Activated T-cell treated with anti-CD3 and anti-CD28 coated beads, Interleukin-2, amount 50 U/mL, for 4 hours (primary cell): ENCODE results near the gene ADAMTS2. TPM values are rescaled to one million over a fixed set of nuclear protein-coding genes. Genes with fewer than 3 reads are reported as not detected.

Experiments
- ATAC-seq, 2 donors: fragments of 200-7000 bp; cut with Tn5 transposase; one replicate each; pipeline ENCODE4 v1.10.0; 2021
- DNase-seq: peaks from one replicate; pipeline ENCODE4 v3.0.0-alpha.2; 2020
- H3K27me3 Mint-ChIP-seq: one replicate; pipeline ENCODE4 v1.8.0; 2021; ENCODE audit warnings: low read depth, mixed read lengths
- H3K36me3 Mint-ChIP-seq: one replicate; pipeline ENCODE4 v1.8.0; 2022; ENCODE audit warnings: mixed read lengths; ENCODE audit not compliant: insufficient read depth
- H3K4me1 Mint-ChIP-seq: one replicate; pipeline ENCODE4 v1.8.0; 2021; ENCODE audit warnings: low read depth, mixed read lengths
- H3K4me3 Mint-ChIP-seq: one replicate; pipeline ENCODE4 v1.8.0; 2021; ENCODE audit warnings: mild to moderate bottlenecking, moderate library complexity, mixed read lengths
- H3K9me3 Mint-ChIP-seq: one replicate; pipeline ENCODE4 v1.8.0; 2021; ENCODE audit warnings: mixed read lengths
- total RNA-seq, 3 donors: library from RNA; stranded (reverse); gene quantifications; one replicate each; pipeline ENCODE4 v1.2.1, GENCODE V29; 2021

Gene ADAMTS2
- total RNA-seq, 3 donors from 2014 or later, result 0.05 to 0.41 (median 0.13) TPM

DNA sequence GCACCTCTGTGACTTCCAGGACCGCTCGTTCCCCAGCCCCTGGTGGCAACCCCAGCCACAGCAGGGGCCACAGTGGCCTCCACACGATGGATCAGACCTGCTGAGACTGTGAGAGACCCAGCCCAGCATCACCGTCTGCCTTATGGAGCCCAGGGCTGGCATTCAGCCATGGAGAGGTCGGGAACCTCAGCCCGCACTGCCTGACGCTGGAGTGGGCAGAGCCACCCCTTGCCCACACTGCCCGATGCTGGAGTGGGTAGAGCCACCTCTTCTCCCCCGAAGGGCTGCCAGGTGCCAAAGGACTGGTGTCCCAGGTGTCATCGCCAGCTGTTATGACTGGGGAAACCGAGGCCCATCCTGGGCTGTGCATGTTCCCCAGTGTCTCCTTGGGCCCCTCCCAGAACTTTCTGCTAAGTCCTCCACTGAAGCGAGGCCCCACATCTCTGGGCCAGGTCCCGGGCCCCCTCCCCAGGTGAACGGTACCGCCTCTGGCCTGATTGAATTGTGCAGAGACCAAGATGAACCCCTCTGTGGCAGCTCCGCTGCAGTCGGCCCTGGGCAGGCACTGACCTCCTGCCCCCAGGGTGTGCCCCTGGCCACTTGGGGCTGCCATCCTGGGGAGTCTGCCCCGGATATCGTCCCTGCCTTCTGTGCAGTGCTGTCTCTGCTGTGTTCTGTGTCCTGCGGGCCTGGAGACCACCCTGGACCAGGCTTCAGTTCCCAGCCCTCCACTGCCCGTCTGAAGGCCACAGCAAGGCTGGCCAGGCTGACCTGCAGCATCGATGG lies 137.1 kb downstream of the ADAMTS2 start:
- H3K36me3 Mint-ChIP-seq, result no peaks in the 10 kb centered on the region
- peaks cover 3% of the 10 kb centered on the region for H3K27me3 Mint-ChIP-seq
- no peak overlapping the region for H3K4me3 Mint-ChIP-seq
- DNase-seq, result no peak
- H3K9me3 Mint-ChIP-seq, result no peaks in the 10 kb centered on the region
- no peaks in the 10 kb centered on the region for H3K4me1 Mint-ChIP-seq
- ATAC-seq, result no peak

DNA sequence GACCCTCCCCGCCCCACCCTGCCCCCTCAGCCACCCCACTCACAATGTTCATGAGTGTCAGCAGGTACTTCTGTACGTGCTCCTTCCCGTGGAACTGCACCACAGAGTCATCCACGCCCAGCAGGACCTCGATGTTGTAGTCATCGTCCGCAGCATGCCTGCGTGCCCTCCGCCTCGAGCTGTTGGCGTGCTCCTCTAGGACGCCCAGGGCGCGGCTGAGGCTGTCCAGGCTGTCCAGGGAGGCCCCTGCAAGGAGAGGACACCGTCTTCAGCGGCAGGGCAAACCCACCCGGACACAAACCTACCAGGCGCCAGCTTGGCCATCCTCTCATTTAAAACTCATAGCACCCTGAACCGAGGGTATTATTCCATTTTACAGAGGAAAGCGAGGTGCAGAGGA lies 137.8 kb downstream of the ADAMTS2 start:
- Mint-ChIP-seq H3K27me3 (peaks cover 3% of the 10 kb centered on the region), H3K36me3 (no peaks in the 10 kb centered on the region), H3K9me3 (no peaks in the 10 kb centered on the region), H3K4me1 (no peaks in the 10 kb centered on the region), H3K4me3 (no peak overlapping the region)
- DNase-seq (no peak), ATAC-seq (no peak)

DNA sequence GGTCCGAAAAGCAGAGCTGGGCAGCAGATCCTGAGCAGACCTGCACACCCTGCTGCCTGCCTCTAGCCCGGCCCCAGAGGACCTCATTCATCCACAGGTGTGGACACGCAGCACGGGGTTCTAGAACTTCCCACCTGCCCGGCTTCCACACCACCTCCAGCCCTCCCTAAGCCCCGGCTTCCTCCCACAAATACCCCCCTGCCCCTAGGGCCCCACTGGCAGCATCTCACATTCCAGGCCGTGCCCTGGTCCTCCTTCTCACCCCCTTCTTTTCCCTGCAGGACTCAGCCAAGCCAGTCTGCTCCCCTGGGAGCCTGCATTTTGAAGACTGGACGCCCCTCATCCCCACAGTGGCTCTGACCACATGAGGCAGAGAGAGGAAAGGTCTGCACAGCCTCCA lies 138.9 kb downstream of the ADAMTS2 start:
- Mint-ChIP-seq H3K4me1 (no peaks in the 10 kb centered on the region), H3K27me3 (peaks cover 5% of the 10 kb centered on the region), H3K9me3 (no peaks in the 10 kb centered on the region), H3K36me3 (no peaks in the 10 kb centered on the region), H3K4me3 (no peak overlapping the region)
- no peak for DNase-seq
- ATAC-seq, result no peak

DNA sequence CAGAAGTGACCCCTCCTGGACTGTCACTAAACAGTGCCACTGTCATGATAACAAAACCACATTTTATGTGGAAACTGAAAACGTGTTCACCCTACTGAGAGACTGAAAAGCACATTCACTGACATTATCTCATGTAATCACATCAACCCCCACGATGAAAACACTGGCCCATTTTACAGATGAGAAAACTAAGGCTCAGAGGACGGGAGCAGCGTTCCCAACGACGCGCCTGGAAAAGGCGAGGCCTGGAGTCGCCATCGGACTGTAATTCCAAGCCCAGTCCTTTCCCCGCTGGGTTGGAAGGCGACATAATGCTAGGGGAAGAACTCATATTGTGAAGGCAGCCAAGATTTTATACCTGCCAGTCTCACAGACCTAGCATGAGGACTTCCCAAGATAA lies 140.0 kb downstream of the ADAMTS2 start:
- Mint-ChIP-seq H3K27me3 (peaks cover 4% of the 10 kb centered on the region), H3K4me1 (no peaks in the 10 kb centered on the region), H3K4me3 (no peak overlapping the region), H3K36me3 (no peaks in the 10 kb centered on the region), H3K9me3 (no peaks in the 10 kb centered on the region)
- ATAC-seq (no peak), DNase-seq (no peak)

DNA sequence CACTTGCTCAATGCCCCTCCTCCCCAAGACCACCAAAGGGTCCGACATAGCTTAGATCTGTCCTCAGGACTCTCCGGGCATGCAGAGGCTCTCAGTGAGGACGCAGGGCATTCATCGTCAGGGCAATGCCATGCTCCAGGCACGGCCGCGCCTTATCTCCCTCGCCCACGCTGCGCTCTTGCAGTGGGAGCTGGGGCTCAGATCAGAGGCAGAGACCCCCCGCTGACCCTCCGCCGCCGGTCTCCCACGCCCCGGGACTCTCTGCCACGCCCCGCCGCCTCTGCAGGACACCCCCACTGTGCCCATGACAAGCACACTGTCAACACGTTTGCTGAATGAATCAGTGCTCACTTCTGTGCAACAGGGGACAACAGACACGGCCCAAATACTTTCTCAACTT lies 140.7 kb downstream of the ADAMTS2 start:
- Mint-ChIP-seq H3K4me3 (no peak overlapping the region), H3K4me1 (no peaks in the 10 kb centered on the region), H3K9me3 (no peaks in the 10 kb centered on the region), H3K27me3 (peaks cover 2% of the 10 kb centered on the region), H3K36me3 (no peaks in the 10 kb centered on the region)
- DNase-seq, result no peak
- ATAC-seq, result no peak

DNA sequence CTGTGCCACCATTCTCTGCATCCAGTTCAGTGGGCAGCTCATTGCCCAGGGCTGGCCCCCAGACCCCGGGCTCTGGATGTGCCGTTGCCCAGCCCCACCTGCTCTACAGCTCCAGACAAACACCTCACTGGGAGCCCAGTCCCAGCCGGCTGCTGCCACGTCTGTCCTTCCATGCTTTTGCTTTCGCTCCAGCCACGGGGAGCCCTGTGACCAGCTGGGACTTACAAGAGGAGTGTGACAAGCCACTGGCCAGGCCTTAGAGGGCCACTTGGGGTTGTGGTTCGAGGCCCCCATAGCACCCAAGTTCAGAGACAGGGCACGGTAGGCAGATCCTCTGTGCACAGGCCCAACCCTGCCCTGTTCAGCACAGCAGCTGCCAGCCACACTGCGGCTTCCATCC lies 142.0 kb downstream of the ADAMTS2 start:
- Mint-ChIP-seq H3K4me1 (no peaks in the 10 kb centered on the region), H3K9me3 (no peaks in the 10 kb centered on the region), H3K36me3 (no peaks in the 10 kb centered on the region), H3K4me3 (no peak overlapping the region), H3K27me3 (peaks cover 2% of the 10 kb centered on the region)
- DNase-seq, result no peak
- no peak for ATAC-seq

DNA sequence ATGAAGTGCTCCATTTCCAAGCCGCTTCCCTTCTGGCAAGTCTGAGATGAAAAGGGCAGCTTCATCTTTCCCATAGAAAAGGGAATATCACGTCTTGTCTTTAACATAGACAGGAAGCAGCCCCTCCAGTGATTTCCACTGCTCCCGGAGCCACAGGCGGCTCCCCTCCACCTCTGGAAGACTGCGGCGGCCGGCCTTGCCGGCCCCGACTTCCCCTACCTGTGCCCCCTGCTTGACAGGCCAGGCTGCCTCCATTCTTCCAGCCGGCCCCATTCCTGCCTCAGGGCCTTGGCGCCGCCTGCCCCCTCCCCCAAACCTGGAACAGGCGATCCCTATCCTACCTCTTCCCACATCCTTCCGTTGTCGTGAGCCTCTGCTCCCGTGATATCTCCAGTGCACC lies 143.3 kb downstream of the ADAMTS2 start:
- Mint-ChIP-seq H3K36me3 (no peaks in the 10 kb centered on the region), H3K4me3 (no peak overlapping the region), H3K4me1 (no peaks in the 10 kb centered on the region), H3K27me3 (peaks cover 2% of the 10 kb centered on the region), H3K9me3 (no peaks in the 10 kb centered on the region)
- ATAC-seq (no peak), DNase-seq (no peak)

DNA sequence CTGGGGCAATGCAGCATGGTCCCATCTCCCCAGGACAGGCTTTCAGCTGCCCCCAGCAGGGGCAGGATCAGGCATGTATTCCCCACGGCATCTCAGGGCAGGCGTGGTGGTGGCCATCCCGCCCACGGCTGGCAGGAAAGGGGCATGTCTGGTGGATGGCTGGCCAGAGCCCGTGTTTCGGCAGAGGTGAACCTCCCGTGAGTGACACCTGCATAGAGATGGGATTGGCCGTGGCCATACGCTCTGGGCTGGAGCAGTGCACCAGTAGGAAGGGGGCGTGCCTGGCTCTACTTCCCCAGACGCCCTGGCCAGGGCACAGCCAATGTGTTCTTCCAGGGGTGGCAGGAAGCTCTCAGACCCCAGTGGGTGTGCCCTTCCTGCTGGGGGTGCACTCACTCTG lies 146.0 kb downstream of the ADAMTS2 start:
- no peak overlapping the region for H3K4me3 Mint-ChIP-seq
- ATAC-seq (no peak), DNase-seq (no peak)
- no peaks in the 10 kb centered on the region for H3K4me1 Mint-ChIP-seq
- H3K27me3 Mint-ChIP-seq, result peaks cover 2% of the 10 kb centered on the region
- H3K36me3 Mint-ChIP-seq, result no peaks in the 10 kb centered on the region
- H3K9me3 Mint-ChIP-seq, result no peaks in the 10 kb centered on the region

DNA sequence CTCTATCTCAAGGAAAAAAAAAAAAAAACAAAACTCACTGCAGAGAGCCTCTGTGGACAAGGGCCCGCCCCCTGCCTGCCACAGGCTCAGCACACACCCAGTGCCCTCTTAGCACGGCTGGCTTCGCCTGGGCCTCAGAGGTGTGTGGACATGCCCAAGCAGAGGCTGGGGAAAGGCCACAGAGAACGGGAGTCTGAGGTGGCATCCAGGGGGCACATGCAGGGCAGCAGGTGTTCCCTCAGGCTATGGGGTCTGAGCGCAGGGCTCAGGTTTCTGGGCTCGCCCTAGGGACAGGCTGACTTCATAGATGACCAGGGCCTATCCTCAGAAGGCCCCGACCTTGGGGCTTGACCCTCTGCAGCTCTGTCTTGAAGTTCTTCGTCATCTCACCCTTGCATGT lies 146.4 kb downstream of the ADAMTS2 start:
- no peaks in the 10 kb centered on the region for H3K9me3 Mint-ChIP-seq
- DNase-seq, result no peak
- no peaks in the 10 kb centered on the region for H3K36me3 Mint-ChIP-seq
- H3K27me3 Mint-ChIP-seq, result peaks cover 2% of the 10 kb centered on the region
- no peak overlapping the region for H3K4me3 Mint-ChIP-seq
- no peaks in the 10 kb centered on the region for H3K4me1 Mint-ChIP-seq
- ATAC-seq, result no peak

DNA sequence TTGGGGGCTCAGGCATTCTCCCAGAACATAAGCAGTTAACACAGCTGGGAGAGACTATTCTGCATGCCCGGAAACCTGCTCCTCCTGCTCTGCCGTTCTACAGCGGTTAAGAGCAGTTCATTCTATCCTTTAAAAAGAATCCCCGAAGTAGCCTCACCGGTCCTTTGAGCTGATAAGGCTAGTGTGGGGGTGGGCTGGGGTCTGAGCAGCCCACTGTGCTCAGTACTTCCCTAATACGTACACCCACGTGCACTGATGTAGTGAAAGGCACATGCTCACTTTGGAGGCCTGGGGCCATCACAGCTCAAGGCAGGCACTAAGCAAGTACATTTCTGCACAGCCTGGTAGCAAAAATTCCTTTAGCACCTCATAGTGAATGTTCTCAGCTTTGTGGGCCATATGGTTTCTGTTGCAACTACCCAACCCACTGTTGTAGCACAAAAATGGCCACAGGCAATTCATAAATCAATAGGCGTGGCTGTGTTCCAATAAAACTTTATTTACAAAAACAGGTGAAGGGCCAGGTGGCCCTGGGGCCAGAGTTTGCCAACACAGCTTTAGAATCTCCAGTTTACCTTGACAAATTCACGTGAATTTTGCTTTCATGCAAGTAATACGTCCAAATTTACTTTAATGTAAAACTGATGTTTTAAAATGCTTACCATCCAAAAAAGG lies 148.7 kb downstream of the ADAMTS2 start:
- Mint-ChIP-seq H3K4me3 (no peak overlapping the region), H3K27me3 (no peaks in the 10 kb centered on the region), H3K36me3 (no peaks in the 10 kb centered on the region), H3K9me3 (no peaks in the 10 kb centered on the region), H3K4me1 (no peaks in the 10 kb centered on the region)
- no peak for DNase-seq
- ATAC-seq, result no peak

DNA sequence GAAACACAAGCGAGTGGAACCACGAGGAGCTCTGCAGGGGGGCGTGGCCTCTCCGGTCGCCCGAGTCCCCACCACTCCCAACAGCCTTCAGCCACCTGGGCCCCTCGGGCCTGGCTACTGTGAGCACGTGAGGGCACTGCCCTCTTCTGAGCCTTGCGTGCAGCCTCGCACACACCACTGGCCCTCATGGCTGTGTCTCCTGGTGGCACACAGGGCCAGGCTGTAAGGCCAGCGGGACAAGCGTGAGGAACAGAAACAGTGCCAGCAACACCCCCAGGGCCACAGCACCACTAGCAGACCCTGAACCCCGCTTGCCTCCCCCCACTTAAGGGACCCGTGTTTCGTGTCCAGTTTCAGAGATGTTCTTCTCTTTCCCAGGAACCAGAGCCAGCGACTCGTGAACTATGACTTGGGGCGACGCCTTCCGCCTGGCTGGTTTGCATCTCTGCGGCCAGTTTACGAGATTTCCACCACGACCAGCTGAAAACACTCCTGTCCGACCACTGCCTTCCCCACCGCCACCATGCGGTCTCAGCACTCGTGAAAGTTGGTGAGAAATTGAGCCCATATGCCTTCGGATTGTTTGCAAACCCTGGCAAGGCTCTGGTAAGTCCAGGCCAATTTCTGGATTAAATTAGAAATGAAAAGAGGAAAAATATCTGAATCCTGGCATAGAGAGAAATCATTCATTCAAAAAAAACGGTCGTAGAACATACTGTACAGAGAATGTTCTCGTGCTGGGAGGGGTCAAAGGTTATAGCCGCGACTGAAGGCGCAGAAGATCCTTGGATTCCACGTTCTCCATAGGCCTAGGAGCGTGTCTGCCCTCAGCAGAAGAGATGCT lies 149.5 kb downstream of the ADAMTS2 start:
- Mint-ChIP-seq H3K36me3 (no peaks in the 10 kb centered on the region), H3K27me3 (no peaks in the 10 kb centered on the region), H3K9me3 (no peaks in the 10 kb centered on the region), H3K4me1 (no peaks in the 10 kb centered on the region), H3K4me3 (no peak overlapping the region)
- no peak for DNase-seq
- ATAC-seq, result no peak

DNA sequence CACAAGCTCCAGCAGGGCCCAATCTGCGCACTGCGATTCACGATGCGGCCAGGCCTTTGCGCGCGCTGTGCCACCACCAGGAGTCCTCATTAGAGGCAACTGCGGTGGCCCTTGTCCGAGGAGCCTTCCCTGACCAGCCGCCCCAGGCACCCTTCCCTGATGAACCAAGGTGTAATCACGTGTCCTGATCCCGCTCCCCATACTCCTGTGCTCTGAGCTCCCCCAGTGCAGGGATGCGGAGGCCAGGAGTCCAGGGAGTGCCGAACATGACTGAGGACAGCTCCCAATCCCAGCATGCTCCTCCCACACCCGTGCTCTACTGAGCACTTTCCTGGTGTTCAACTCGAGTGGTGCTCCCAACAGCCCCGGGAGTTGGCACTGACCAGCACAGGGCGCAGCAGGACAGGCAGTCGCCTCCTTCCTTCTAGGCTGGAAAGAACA lies 150.3 kb downstream of the ADAMTS2 start:
- Mint-ChIP-seq H3K36me3 (no peaks in the 10 kb centered on the region), H3K27me3 (no peaks in the 10 kb centered on the region), H3K4me3 (no peak overlapping the region), H3K4me1 (no peaks in the 10 kb centered on the region), H3K9me3 (no peaks in the 10 kb centered on the region)
- DNase-seq, result no peak
- ATAC-seq, result no peak

DNA sequence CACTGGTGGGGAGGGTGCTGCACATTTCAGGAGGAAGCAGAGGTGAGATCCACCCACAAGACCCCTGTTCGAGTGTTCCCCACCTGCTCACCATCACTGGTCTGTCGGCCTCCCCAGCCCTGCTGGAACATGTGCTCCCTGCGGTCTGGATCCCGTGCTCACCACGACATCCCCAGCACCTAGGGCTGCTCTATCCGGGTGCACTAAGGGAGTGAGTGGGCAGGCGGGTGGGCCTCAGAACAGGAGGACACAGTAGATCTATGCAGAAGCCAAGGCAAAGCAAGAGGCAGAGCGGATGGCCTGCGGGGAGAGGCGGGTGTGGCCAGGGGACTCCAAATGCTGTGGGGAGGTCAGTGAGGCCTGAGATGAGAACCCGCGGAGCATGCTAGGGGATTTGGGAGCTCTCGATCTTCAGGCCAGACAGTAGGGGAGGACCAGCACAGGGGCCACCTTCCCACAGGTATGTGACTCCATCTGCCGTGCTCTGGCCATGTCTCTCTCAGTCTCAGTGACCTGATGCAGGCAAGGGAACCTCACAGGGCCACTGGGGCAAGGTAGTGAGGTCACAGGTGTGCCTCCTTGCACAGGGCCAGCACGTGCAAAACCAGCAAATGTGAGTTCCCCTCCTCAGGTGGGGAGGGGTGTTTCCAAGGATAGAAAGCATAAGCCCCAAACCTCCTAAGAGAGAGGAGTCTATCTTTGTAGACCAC lies 150.9 kb downstream of the ADAMTS2 start:
- Mint-ChIP-seq H3K27me3 (no peaks in the 10 kb centered on the region), H3K4me1 (no peaks in the 10 kb centered on the region), H3K4me3 (no peak overlapping the region), H3K36me3 (no peaks in the 10 kb centered on the region), H3K9me3 (no peaks in the 10 kb centered on the region)
- no peak for DNase-seq
- no peak for ATAC-seq

DNA sequence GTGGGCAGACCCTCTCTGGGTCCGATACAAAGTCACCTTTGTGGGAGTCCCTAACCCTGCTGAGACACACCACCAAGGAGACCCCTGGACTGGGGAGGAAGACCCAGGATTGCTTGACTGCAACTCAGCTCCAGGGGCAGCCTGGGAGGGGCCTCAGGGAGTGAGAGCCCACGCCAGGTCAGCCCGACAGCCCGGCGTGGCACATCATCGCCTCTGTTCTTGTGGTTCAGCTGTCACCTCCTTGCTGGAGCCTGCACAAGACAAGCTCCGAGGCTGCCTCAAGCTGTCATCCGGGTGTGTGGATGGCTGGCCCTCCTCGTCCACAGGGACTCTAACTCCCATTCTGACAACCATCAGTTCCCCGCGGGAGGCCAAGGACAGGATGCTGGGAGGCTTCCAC lies 151.5 kb downstream of the ADAMTS2 start:
- Mint-ChIP-seq H3K4me1 (no peaks in the 10 kb centered on the region), H3K9me3 (no peaks in the 10 kb centered on the region), H3K36me3 (no peaks in the 10 kb centered on the region), H3K4me3 (no peak overlapping the region), H3K27me3 (no peaks in the 10 kb centered on the region)
- DNase-seq (no peak), ATAC-seq (no peak)
